ENCODE results near the gene CNOT6. TPM values are rescaled to one million over a fixed set of nuclear protein-coding genes. Genes with fewer than 3 reads are reported as not detected.

CNOT6 gene
- total RNA-seq, 1 donor from 2014 or later: 41.7 TPM

GRCh38 chr5:180606215-180606785 is 112.1 kb downstream of the CNOT6 start:
- FAIRE-seq: no peak
- H4K20me1 ChIP-seq (ENCODE audit: insufficient read depth, low read length): no peaks in the 10 kb centered on the region
- no peaks in the 10 kb centered on the region for H3K27me3 ChIP-seq (ENCODE audit: insufficient read depth, low read length)
- DNase-seq (ENCODE audit: low read depth): no peak
- no peak overlapping the region for H3K27ac ChIP-seq (ENCODE audit: low read depth, low read length)
- Mint-ChIP-seq H3K36me3 (ENCODE audit: low read depth, unreplicated experiment) (peaks cover 1% of the 10 kb centered on the region), H3K4me3 (ENCODE audit: unreplicated experiment) (no peak overlapping the region), H3K4me1 (ENCODE audit: low read depth, unreplicated experiment) (peaks cover 5% of the 10 kb centered on the region), H3K27ac (ENCODE audit: unreplicated experiment) (no peak overlapping the region), H3K27me3 (ENCODE audit: low read depth, unreplicated experiment) (peaks cover 24% of the 10 kb centered on the region), H3K9me3 (ENCODE audit: unreplicated experiment) (no peaks in the 10 kb centered on the region)
- H3K4me2 ChIP-seq (ENCODE audit: low read length): no peak overlapping the region
- no peak overlapping the region for H2AFZ ChIP-seq (ENCODE audit: low read depth, low read length)
- TF ChIP-seq EZH2 (IDR thresholded peaks at IDR 0.05; ENCODE audit: insufficient read depth, low read length) (no peak), CTCF (IDR thresholded peaks at IDR 0.05; ENCODE audit: insufficient read depth, low read depth, low read length) (no peak)
- no peak overlapping the region for H3K4me3 ChIP-seq (ENCODE audit: insufficient read depth, low read depth, low read length)
- H3K36me3 ChIP-seq (ENCODE audit: insufficient read depth, low read length): no peaks in the 10 kb centered on the region
- no peaks in the 10 kb centered on the region for H3K9me3 ChIP-seq (ENCODE audit: insufficient read depth, low read depth, low read length)
- no peaks in the 10 kb centered on the region for H3K79me2 ChIP-seq (ENCODE audit: insufficient read depth, low read length)
- no peak overlapping the region for H3K9ac ChIP-seq (ENCODE audit: low read length)
- H3K4me1 ChIP-seq (ENCODE audit: insufficient read depth, low read length): no peaks in the 10 kb centered on the region

GRCh38 chr5:180607861-180608571 is 113.8 kb downstream of the CNOT6 start:
- Mint-ChIP-seq H3K4me3 (ENCODE audit: unreplicated experiment) (no peak overlapping the region), H3K36me3 (ENCODE audit: low read depth, unreplicated experiment) (peaks cover 1% of the 10 kb centered on the region), H3K4me1 (ENCODE audit: low read depth, unreplicated experiment) (peaks cover 5% of the 10 kb centered on the region), H3K9me3 (ENCODE audit: unreplicated experiment) (no peaks in the 10 kb centered on the region), H3K27me3 (ENCODE audit: low read depth, unreplicated experiment) (peaks cover 30% of the 10 kb centered on the region), H3K27ac (ENCODE audit: unreplicated experiment) (no peak overlapping the region)
- Histone ChIP-seq H3K9me3 (ENCODE audit: insufficient read depth, low read depth, low read length) (no peaks in the 10 kb centered on the region), H3K27ac (ENCODE audit: low read depth, low read length) (no peak overlapping the region), H3K36me3 (ENCODE audit: insufficient read depth, low read length) (no peaks in the 10 kb centered on the region), H4K20me1 (ENCODE audit: insufficient read depth, low read length) (no peaks in the 10 kb centered on the region), H3K4me1 (ENCODE audit: insufficient read depth, low read length) (no peaks in the 10 kb centered on the region), H3K4me3 (ENCODE audit: insufficient read depth, low read depth, low read length) (no peak overlapping the region), H3K79me2 (ENCODE audit: insufficient read depth, low read length) (no peaks in the 10 kb centered on the region), H3K4me2 (ENCODE audit: low read length) (no peak overlapping the region), H3K9ac (ENCODE audit: low read length) (no peak overlapping the region), H3K27me3 (ENCODE audit: insufficient read depth, low read length) (no peaks in the 10 kb centered on the region), H2AFZ (ENCODE audit: low read depth, low read length) (no peak overlapping the region)
- no peak for FAIRE-seq
- DNase-seq (ENCODE audit: low read depth): no peak
- TF ChIP-seq CTCF (IDR thresholded peaks at IDR 0.05; ENCODE audit: insufficient read depth, low read depth, low read length) (no peak), EZH2 (IDR thresholded peaks at IDR 0.05; ENCODE audit: insufficient read depth, low read length) (no peak)
